ENCODE data around the gene PPP2R2C. TPM values are rescaled to one million over a fixed set of nuclear protein-coding genes. Genes with fewer than 3 reads are reported as not detected.

The PPP2R2C gene
- total and polyA plus RNA-seq, 4 experiments from 2014 or later, result not detected

- Mint-ChIP-seq H3K9me3 (peaks cover 0 to 17% (median 8%) of the 10 kb centered on the region in 8 donors), H3K4me1 (no peaks in the 10 kb centered on the region), H3K4me3 (no peak overlapping the region), H3K27ac (no peak overlapping the region), H3K27me3 (peaks cover 13 to 42% of the 10 kb centered on the region in 2 donors), H3K36me3 (no peaks in the 10 kb centered on the region)
- Histone ChIP-seq H3K9me3 (ENCODE audit: control insufficient read depth in 1 of 2, low read length in 2 of 2) (no peaks in the 10 kb centered on the region), H3K4me3 (ENCODE audit: low read length in 2 of 2) (no peak overlapping the region), H3K27me3 (ENCODE audit: insufficient read depth, low read length) (no peaks in the 10 kb centered on the region), H3K27ac (ENCODE audit: low read depth, low read length) (no peak overlapping the region), H3K4me1 (ENCODE audit: insufficient read depth, low read length) (no peaks in the 10 kb centered on the region), H3K36me3 (ENCODE audit: insufficient read depth, low read length) (no peaks in the 10 kb centered on the region)
- intact Hi-C loops (cut with micrococcal nuclease), result no loop called here
- ChIA-PET POLR2A (ENCODE audit: partially characterized antibody) (no interaction called here), CTCF (ENCODE audit: partially characterized antibody) (no interaction called here)
- no peak for DNase-seq
Measured at GRCh38 chr4:6454112-6454910, 18.1 kb downstream of the PPP2R2C start.

- no peak overlapping the region for H3K4me3 Mint-ChIP-seq
Measured at GRCh38 chr4:6453688-6453990, 18.8 kb downstream of the PPP2R2C start.

GRCh38 chr4:6452897-6453687 lies 19.3 kb downstream of the PPP2R2C start:
- no peaks in the 10 kb centered on the region for H3K27me3 ChIP-seq (ENCODE audit: insufficient read depth, low read length)
- DNase-seq, result no peak
- Mint-ChIP-seq H3K4me1 (no peaks in the 10 kb centered on the region), H3K27ac (no peak overlapping the region), H3K4me3 (no peak overlapping the region), H3K9me3 (peaks cover 0 to 6% (median 3%) of the 10 kb centered on the region in 8 donors), H3K27me3 (peaks cover 11 to 37% of the 10 kb centered on the region in 2 donors), H3K36me3 (no peaks in the 10 kb centered on the region)
- ChIA-PET POLR2A (ENCODE audit: partially characterized antibody) (no interaction called here), CTCF (ENCODE audit: partially characterized antibody) (no interaction called here)
- H3K27ac ChIP-seq (ENCODE audit: low read depth, low read length), result no peak overlapping the region
- H3K9me3 ChIP-seq (ENCODE audit: control insufficient read depth in 1 of 2, low read length in 2 of 2), result no peaks in the 10 kb centered on the region
- intact Hi-C loops (cut with micrococcal nuclease), result no loop called here
- no peaks in the 10 kb centered on the region for H3K4me1 ChIP-seq (ENCODE audit: insufficient read depth, low read length)
- no peaks in the 10 kb centered on the region for H3K36me3 ChIP-seq (ENCODE audit: insufficient read depth, low read length)
- no peak overlapping the region for H3K4me3 ChIP-seq (ENCODE audit: low read length in 2 of 2)

More at GRCh38 chr4:6453688-6453990, 18.8 kb downstream of the PPP2R2C start:
- ChIA-PET CTCF (ENCODE audit: partially characterized antibody) (no interaction called here), POLR2A (ENCODE audit: partially characterized antibody) (no interaction called here)
- no peak overlapping the region for H3K4me3 ChIP-seq (ENCODE audit: low read length in 2 of 2)
- no peaks in the 10 kb centered on the region for H3K36me3 Mint-ChIP-seq
- H3K27ac ChIP-seq (ENCODE audit: low read depth, low read length), result no peak overlapping the region
- H3K27me3 Mint-ChIP-seq, result peaks cover 11 to 38% of the 10 kb centered on the region in 2 donors
- H3K4me1 ChIP-seq (ENCODE audit: insufficient read depth, low read length), result no peaks in the 10 kb centered on the region
- no peaks in the 10 kb centered on the region for H3K27me3 ChIP-seq (ENCODE audit: insufficient read depth, low read length)
- H3K27ac Mint-ChIP-seq, result no peak overlapping the region
- intact Hi-C loops (cut with micrococcal nuclease), result no loop called here
- no peaks in the 10 kb centered on the region for H3K36me3 ChIP-seq (ENCODE audit: insufficient read depth, low read length)
- H3K4me1 Mint-ChIP-seq, result no peaks in the 10 kb centered on the region
- no peak for DNase-seq
- H3K9me3 ChIP-seq (ENCODE audit: control insufficient read depth in 1 of 2, low read length in 2 of 2), result no peaks in the 10 kb centered on the region
- H3K9me3 Mint-ChIP-seq, result peaks cover 0 to 11% (median 4%) of the 10 kb centered on the region in 8 donors

GRCh38 chr4:6452116-6452896 lies 20.1 kb downstream of the PPP2R2C start:
- Mint-ChIP-seq H3K36me3 (no peaks in the 10 kb centered on the region), H3K27me3 (peaks cover 6 to 32% of the 10 kb centered on the region in 2 donors), H3K4me3 (no peak overlapping the region), H3K4me1 (no peaks in the 10 kb centered on the region), H3K27ac (no peak overlapping the region), H3K9me3 (no peaks in the 10 kb centered on the region)
- no peak overlapping the region for H3K27ac ChIP-seq (ENCODE audit: low read depth, low read length)
- intact Hi-C loops (cut with micrococcal nuclease), result no loop called here
- H3K4me1 ChIP-seq (ENCODE audit: insufficient read depth, low read length), result no peaks in the 10 kb centered on the region
- H3K27me3 ChIP-seq (ENCODE audit: insufficient read depth, low read length), result no peaks in the 10 kb centered on the region
- DNase-seq, result no peak
- CTCF ChIA-PET (ENCODE audit: partially characterized antibody), result no interaction called here
- H3K4me3 ChIP-seq (ENCODE audit: low read length in 2 of 2), result no peak overlapping the region
- POLR2A ChIA-PET (ENCODE audit: partially characterized antibody), result no interaction called here
- no peaks in the 10 kb centered on the region for H3K9me3 ChIP-seq (ENCODE audit: control insufficient read depth in 1 of 2, low read length in 2 of 2)
- no peaks in the 10 kb centered on the region for H3K36me3 ChIP-seq (ENCODE audit: insufficient read depth, low read length)

DNA sequence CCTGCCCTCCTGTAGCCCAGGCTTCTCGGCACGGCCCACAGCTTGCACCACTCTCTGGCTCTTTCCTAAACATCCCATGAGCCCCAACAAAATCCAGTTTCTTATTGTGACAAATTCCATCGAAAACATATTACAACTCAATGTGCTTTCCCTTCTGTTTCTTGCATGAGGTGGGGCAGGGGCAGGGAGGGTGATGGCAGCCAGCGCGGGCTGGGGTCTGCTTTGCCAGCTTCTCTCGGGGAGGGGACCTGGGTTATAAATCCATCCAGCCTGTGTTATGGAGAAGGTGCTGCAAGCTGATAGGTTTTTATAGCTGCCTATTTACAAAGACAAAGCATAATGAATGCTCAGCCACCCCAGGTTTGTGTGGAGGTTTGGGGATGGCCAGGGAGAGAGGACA lies 21.1 kb downstream of the PPP2R2C start:
- Histone ChIP-seq H3K36me3 (ENCODE audit: insufficient read depth, low read length) (no peaks in the 10 kb centered on the region), H3K27ac (ENCODE audit: low read depth, low read length) (no peak overlapping the region), H3K9me3 (ENCODE audit: control insufficient read depth in 1 of 2, low read length in 2 of 2) (no peaks in the 10 kb centered on the region), H3K4me1 (ENCODE audit: insufficient read depth, low read length) (no peaks in the 10 kb centered on the region), H3K27me3 (ENCODE audit: insufficient read depth, low read length) (no peaks in the 10 kb centered on the region), H3K4me3 (ENCODE audit: low read length in 2 of 2) (no peak overlapping the region)
- no peak overlapping the region for H3K4me3 Mint-ChIP-seq
- intact Hi-C loops (cut with micrococcal nuclease), result no loop called here
- ChIA-PET POLR2A (ENCODE audit: partially characterized antibody) (no interaction called here), CTCF (ENCODE audit: partially characterized antibody) (no interaction called here)
- no peaks in the 10 kb centered on the region for H3K9me3 Mint-ChIP-seq
- no peaks in the 10 kb centered on the region for H3K4me1 Mint-ChIP-seq
- H3K27me3 Mint-ChIP-seq, result peaks cover 9 to 32% of the 10 kb centered on the region in 2 donors
- H3K36me3 Mint-ChIP-seq, result no peaks in the 10 kb centered on the region
- no peak for DNase-seq
- H3K27ac Mint-ChIP-seq, result no peak overlapping the region

- CTCF ChIA-PET (ENCODE audit: partially characterized antibody), result no interaction called here
- POLR2A ChIA-PET (ENCODE audit: partially characterized antibody), result no interaction called here
Measured at GRCh38 chr4:6450709-6451108, 21.7 kb downstream of the PPP2R2C start.

GRCh38 chr4:6449746-6450369 lies 22.6 kb downstream of the PPP2R2C start:
- no peaks in the 10 kb centered on the region for H3K9me3 Mint-ChIP-seq
- no peaks in the 10 kb centered on the region for H3K4me1 ChIP-seq (ENCODE audit: insufficient read depth, low read length)
- no peak overlapping the region for H3K27ac ChIP-seq (ENCODE audit: low read depth, low read length)
- no peaks in the 10 kb centered on the region for H3K27me3 ChIP-seq (ENCODE audit: insufficient read depth, low read length)
- no peak overlapping the region for H3K4me3 ChIP-seq (ENCODE audit: low read length in 2 of 2)
- CTCF ChIA-PET (ENCODE audit: partially characterized antibody), result no interaction called here
- H3K27ac Mint-ChIP-seq, result no peak overlapping the region
- POLR2A ChIA-PET (ENCODE audit: partially characterized antibody), result no interaction called here
- H3K27me3 Mint-ChIP-seq, result peaks cover 5 to 24% of the 10 kb centered on the region in 2 donors
- intact Hi-C loops (cut with micrococcal nuclease), result no loop called here
- H3K4me1 Mint-ChIP-seq, result no peaks in the 10 kb centered on the region
- DNase-seq, result no peak
- H3K9me3 ChIP-seq (ENCODE audit: control insufficient read depth in 1 of 2, low read length in 2 of 2), result no peaks in the 10 kb centered on the region
- H3K36me3 Mint-ChIP-seq, result no peaks in the 10 kb centered on the region
- H3K4me3 Mint-ChIP-seq, result no peak overlapping the region
- no peaks in the 10 kb centered on the region for H3K36me3 ChIP-seq (ENCODE audit: insufficient read depth, low read length)

More at GRCh38 chr4:6450709-6451108, 21.7 kb downstream of the PPP2R2C start:
- Histone ChIP-seq H3K27me3 (ENCODE audit: insufficient read depth, low read length) (no peaks in the 10 kb centered on the region), H3K27ac (ENCODE audit: low read depth, low read length) (no peak overlapping the region), H3K36me3 (ENCODE audit: insufficient read depth, low read length) (no peaks in the 10 kb centered on the region), H3K4me3 (ENCODE audit: low read length in 2 of 2) (no peak overlapping the region), H3K4me1 (ENCODE audit: insufficient read depth, low read length) (no peaks in the 10 kb centered on the region), H3K9me3 (ENCODE audit: control insufficient read depth in 1 of 2, low read length in 2 of 2) (no peaks in the 10 kb centered on the region)
- intact Hi-C loops (cut with micrococcal nuclease), result no loop called here
- Mint-ChIP-seq H3K36me3 (no peaks in the 10 kb centered on the region), H3K4me3 (no peak overlapping the region), H3K27me3 (peaks cover 9 to 30% of the 10 kb centered on the region in 2 donors), H3K4me1 (no peaks in the 10 kb centered on the region), H3K27ac (peak overlapping the region in 1 of 7 donors; percentile 12), H3K9me3 (no peaks in the 10 kb centered on the region)
- DNase-seq, result no peak
